Small intestine (tissue), 7 donors: ENCODE results near the gene VPS37B. TPM values are rescaled to one million over a fixed set of nuclear protein-coding genes. Genes with fewer than 3 reads are reported as not detected.

Experiments used
- DNase-seq, 2 donors: peaks; one replicate each; pipeline versions ENCODE4 v3.0.0 to v3.0.0-alpha.2; 2013
- FAIRE-seq: peaks from 2 replicates; lab custom pipeline; 2012; peaks lifted over from hg19 to GRCh38; lab: Jason Lieb, UNC
- H3K27ac ChIP-seq, 3 donors: one replicate each; pipeline ENCODE4 v1.5.1; 2013; ENCODE audit warnings: low read length in 2 of 3, mild to moderate bottlenecking in 2 of 3, control low read depth in 1 of 3, inconsistent platforms in 1 of 3, low read depth in 1 of 3, moderate library complexity in 1 of 3
- H3K27me3 ChIP-seq, 3 donors: one replicate each; pipeline ENCODE4 v1.6.1; 2013; ENCODE audit warnings: low read length in 3 of 3, inconsistent platforms in 1 of 3; ENCODE audit not compliant: control insufficient read depth in 3 of 3, insufficient read depth in 3 of 3
- H3K36me3 ChIP-seq, 3 donors: one replicate each; pipeline ENCODE4 v1.6.1; 2013; ENCODE audit warnings: low read length in 3 of 3, inconsistent platforms in 1 of 3, low read depth in 1 of 3, mild to moderate bottlenecking in 1 of 3, moderate library complexity in 1 of 3; ENCODE audit not compliant: control insufficient read depth in 3 of 3, insufficient read depth in 2 of 3
- H3K4me1 ChIP-seq, 3 donors: one replicate each; pipeline ENCODE4 v1.6.1; 2013; ENCODE audit warnings: low read length in 2 of 3, inconsistent platforms in 1 of 3, low read depth in 1 of 3, mild to moderate bottlenecking in 1 of 3, moderate library complexity in 1 of 3; ENCODE audit not compliant: control insufficient read depth in 3 of 3, insufficient read depth in 2 of 3
- H3K4me3 ChIP-seq, 3 donors: one replicate each; pipeline ENCODE4 v1.5.1; 2013; ENCODE audit warnings: low read length in 3 of 3, control low read depth in 1 of 3, inconsistent platforms in 1 of 3, low read depth in 1 of 3, mild to moderate bottlenecking in 1 of 3, moderate library complexity in 1 of 3
- H3K9me3 ChIP-seq, 2 donors: one replicate each; pipeline ENCODE4 v1.6.1; 2013; ENCODE audit warnings: low read depth in 1 of 2, low read length in 1 of 2; ENCODE audit not compliant: control insufficient read depth in 2 of 2, insufficient read depth in 1 of 2
- WGBS, 3 donors: extraction: QIAGEN DNeasy Blood & Tissue Kit; methylation state at CpG; one replicate each; pipeline ENCODE4 v1.1.7; 2013; 5-methylcytosine and 5-hydroxymethylcytosine counted together
- polyA plus RNA-seq, 4 donors: library from polyadenylated mRNA; stranded (reverse) in 3 of 4; unstranded in 1 of 4; fragments of 200-250 nt in 3 of 4; fragments of 120-200 nt in 1 of 4; gene quantifications; one replicate each; pipeline versions ENCODE4 v1.2.1 to v1.2.3, GENCODE V29; 2013
- donor health status: healthy with polysubstance abuse.
- donor health status: control.
- donor health status: control.
- donor health status: Bipolar disorder and iron deficiency.
- donor health status: healthy.

The VPS37B gene
- polyA plus RNA-seq, 4 donors = 22.8 to 31.4 (median 25.1) TPM

DNA sequence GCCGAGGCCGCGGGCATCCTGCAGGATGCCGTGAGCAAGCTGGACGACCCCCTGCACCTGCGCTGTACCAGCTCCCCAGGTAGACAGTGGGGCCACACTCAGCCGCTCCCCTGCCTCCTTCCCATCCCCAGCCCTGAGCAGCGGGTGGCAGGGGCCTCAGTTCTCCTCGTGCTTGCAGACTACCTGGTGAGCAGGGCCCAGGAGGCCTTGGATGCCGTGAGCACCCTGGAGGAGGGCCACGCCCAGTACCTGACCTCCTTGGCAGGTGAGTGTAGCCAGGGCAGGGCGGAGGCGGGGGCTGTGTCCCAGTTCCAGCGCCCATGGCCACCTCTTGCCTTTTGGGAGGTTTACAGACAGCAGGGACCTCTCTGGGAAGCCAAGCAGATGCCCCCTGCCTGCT lies 37.8 kb downstream of the VPS37B start:
- no peak for FAIRE-seq
- H3K27me3 ChIP-seq = no peaks in the 10 kb centered on the region
- 68 to 76% (median 71%) methylated on average over 13 to 14 of the region's 14 CpGs for WGBS, 3 donors
- H3K4me3 ChIP-seq = no peak overlapping the region
- peak in 1 of 2 donors; percentile 43 for DNase-seq
- peaks cover 0 to 10% (median under 1%) of the 10 kb centered on the region in 3 donors for H3K4me1 ChIP-seq
- no peaks in the 10 kb centered on the region for H3K9me3 ChIP-seq
- H3K36me3 ChIP-seq = peaks cover 6 to 86% (median 35%) of the 10 kb centered on the region in 3 donors
- no peak overlapping the region for H3K27ac ChIP-seq

GRCh38 chr12:122856999-122857671 lies 38.8 kb downstream of the VPS37B start:
- no peak for DNase-seq
- 81 to 87% (median 85%) methylated on average over 24 of the region's 24 CpGs for WGBS, 3 donors
- FAIRE-seq = no peak
- H3K27me3 ChIP-seq = no peaks in the 10 kb centered on the region
- H3K9me3 ChIP-seq = no peaks in the 10 kb centered on the region
- no peak overlapping the region for H3K27ac ChIP-seq
- H3K36me3 ChIP-seq = peaks cover 6 to 89% (median 37%) of the 10 kb centered on the region in 3 donors
- H3K4me1 ChIP-seq = peaks cover 0 to 3% (median 0%) of the 10 kb centered on the region in 3 donors
- H3K4me3 ChIP-seq = no peak overlapping the region

DNA sequence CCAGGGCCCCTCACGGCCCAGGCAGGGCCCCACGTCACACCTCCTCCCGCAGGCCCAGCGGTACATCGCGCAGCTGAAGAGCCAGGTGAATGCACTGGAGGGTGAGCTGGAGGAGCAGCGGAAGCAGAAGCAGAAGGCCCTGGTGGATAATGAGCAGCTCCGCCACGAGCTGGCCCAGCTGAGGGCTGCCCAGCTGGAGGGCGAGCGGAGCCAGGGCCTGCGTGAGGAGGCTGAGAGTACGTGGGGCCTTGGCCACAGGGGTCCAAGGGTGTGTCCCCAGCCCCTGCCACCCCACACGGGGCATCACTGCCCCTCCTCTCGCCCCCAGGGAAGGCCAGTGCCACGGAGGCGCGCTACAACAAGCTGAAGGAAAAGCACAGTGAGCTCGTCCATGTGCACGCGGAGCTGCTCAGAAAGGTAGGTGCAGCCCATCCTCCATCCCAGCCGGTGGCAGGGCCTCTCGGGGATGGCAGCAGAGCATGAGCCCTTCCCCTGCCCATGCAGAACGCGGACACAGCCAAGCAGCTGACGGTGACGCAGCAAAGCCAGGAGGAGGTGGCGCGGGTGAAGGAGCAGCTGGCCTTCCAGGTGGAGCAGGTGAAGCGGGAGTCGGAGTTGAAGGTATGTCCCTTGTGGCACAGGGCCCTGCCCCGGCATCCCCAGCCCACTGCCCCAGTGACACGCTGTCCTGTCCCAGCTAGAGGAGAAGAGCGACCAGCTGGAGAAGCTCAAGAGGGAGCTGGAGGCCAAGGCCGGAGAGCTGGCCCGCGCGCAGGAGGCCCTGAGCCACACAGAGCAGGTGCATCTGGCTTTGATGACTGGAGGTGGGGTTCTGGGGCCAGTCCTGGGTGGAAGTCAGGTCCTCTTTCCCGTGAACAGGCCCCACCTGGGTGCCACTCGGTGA lies 39.7 kb downstream of the VPS37B start:
- Histone ChIP-seq H3K9me3 (no peaks in the 10 kb centered on the region), H3K27me3 (no peaks in the 10 kb centered on the region), H3K4me3 (no peak overlapping the region), H3K4me1 (no peaks in the 10 kb centered on the region), H3K36me3 (peaks cover 6 to 89% (median 37%) of the 10 kb centered on the region in 3 donors), H3K27ac (no peak overlapping the region)
- whole genome bisulfite sequencing, 3 donors = 87 to 92% (median 89%) methylated on average over 36 to 40 of the region's 40 CpGs
- DNase-seq = no peak
- no peak for FAIRE-seq

DNA sequence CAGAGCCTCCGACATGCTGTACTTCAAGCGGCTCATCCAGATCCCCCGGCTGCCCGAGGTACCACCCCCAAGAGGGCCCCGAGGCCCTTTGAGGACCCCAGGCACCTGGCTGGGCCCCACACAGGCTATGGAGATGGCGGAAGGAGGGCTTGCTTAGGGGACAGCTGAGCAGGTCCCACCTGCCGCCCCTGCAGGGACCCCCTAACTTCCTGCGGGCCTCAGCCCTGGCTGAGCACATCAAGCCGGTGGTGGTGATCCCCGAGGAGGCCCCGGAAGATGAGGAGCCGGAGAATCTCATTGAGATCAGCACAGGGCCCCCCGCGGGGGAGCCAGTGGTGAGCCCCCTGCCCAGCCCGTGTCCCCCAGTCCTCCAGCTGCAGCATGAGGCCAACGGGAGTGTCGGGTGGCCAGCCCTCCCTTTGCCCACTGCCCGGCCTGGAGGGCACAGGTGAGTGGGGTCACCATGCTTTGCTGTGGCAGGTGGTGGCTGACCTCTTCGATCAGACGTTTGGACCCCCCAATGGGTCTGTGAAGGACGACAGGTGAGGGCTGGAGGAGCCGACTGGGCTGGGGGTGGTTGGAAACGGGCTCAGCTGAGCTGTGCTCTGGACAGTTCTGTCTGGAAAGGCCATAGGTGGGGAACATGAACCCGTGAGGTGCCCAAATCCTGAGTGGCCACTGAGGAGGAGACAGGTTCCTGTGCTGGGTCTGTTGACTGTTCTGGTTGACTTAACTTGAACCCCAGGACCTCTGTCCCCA lies 40.7 kb downstream of the VPS37B start:
- WGBS, 3 donors = 91 to 94% (median 93%) methylated on average over 22 to 24 of the region's 24 CpGs
- H3K27ac ChIP-seq = no peak overlapping the region
- no peaks in the 10 kb centered on the region for H3K27me3 ChIP-seq
- H3K9me3 ChIP-seq = no peaks in the 10 kb centered on the region
- no peaks in the 10 kb centered on the region for H3K4me1 ChIP-seq
- FAIRE-seq = no peak
- DNase-seq = no peak
- H3K36me3 ChIP-seq = peaks cover 6 to 86% (median 39%) of the 10 kb centered on the region in 3 donors
- no peak overlapping the region for H3K4me3 ChIP-seq

DNA sequence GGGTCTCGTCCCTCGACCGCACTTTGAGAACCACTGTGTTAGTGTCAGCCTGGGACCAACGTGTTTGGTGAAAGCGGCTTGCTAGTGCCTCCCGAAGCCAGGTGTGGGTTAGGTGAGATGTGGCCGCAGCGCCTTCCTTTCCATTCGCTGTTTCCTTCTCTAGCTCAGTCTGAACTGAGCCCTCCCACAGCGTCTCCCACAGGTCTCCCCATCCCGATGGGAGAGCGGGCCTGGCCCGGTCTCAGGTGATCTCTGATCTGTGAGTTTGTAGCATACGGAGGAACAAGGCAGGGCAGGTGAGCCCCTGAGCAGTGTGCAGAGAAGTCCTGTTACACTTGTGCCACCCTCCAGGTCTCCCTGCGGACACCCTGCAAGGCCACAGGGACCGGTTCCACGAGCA lies 41.4 kb downstream of the VPS37B start:
- DNase-seq (no peak), FAIRE-seq (no peak)
- Histone ChIP-seq H3K36me3 (peaks cover 6 to 84% (median 39%) of the 10 kb centered on the region in 3 donors), H3K4me1 (no peaks in the 10 kb centered on the region), H3K27me3 (no peaks in the 10 kb centered on the region), H3K27ac (no peak overlapping the region), H3K9me3 (no peaks in the 10 kb centered on the region), H3K4me3 (no peak overlapping the region)
- 93 to 97% (median 95%) methylated on average over 17 of the region's 17 CpGs for WGBS, 3 donors

DNA sequence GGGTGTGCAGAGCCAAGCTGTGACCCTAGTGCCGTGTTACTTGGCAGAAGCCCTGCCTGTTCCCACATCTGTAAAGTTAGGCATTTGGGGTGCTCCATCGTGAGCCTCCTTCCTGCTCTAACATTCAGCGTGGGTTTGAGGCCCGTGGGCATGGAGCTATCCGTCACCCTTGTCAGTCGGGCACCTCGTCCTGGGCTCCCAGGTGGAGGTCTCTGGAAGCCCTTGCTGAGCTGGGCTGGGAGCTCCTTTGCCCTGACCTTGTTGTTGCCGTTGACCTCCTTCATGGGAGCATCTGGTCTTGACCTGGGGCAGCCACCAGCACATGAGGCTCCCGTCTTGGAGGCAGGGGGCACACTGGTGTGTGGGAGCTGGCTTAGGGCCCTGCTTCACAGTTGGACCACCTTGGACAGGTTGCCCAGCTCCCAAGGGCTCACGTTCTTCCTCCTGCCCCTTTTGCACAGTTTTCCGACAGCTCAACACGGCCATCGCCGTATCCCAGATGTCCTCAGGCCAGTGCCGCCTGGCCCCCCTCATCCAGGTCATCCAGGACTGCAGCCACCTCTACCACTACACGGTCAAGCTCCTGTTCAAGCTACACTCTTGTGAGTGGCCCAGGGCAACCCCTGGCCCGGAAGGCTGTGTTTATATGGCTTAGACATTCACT lies 42.2 kb downstream of the VPS37B start:
- Histone ChIP-seq H3K4me1 (no peaks in the 10 kb centered on the region), H3K27me3 (no peaks in the 10 kb centered on the region), H3K36me3 (peaks cover 6 to 84% (median 45%) of the 10 kb centered on the region in 3 donors), H3K9me3 (no peaks in the 10 kb centered on the region), H3K4me3 (no peak overlapping the region), H3K27ac (no peak overlapping the region)
- FAIRE-seq (no peak), DNase-seq (no peak)
- 86 to 92% (median 91%) methylated on average over 17 of the region's 17 CpGs for WGBS, 3 donors

GRCh38 chr12:122852336-122853275 lies 43.3 kb downstream of the VPS37B start:
- no peak for DNase-seq
- WGBS, 3 donors = 64 to 83% (median 74%) methylated on average over 17 to 18 of the region's 18 CpGs
- Histone ChIP-seq H3K9me3 (no peaks in the 10 kb centered on the region), H3K27ac (peak overlapping the region in 1 of 3 donors; percentile 37), H3K4me3 (no peak overlapping the region), H3K27me3 (no peaks in the 10 kb centered on the region), H3K4me1 (no peaks in the 10 kb centered on the region), H3K36me3 (peaks cover 6 to 85% (median 51%) of the 10 kb centered on the region in 3 donors)
- no peak for FAIRE-seq
